ENCODE data around the gene TMEM165. TPM values are rescaled to one million over a fixed set of nuclear protein-coding genes. Genes with fewer than 3 reads are reported as not detected.
A peak's percentile ranks its signal among the peaks of the same experiment; 100 is the strongest.

TMEM165 gene
- total and polyA plus RNA-seq, 9 of the 15 experiments (the other 6 are each of a cell fraction or from before 2014, with no cell fraction given), result 21.3 to 145 (median 96.8) TPM

- TF ChIP-seq PRMT5 (CRISPR knock-in tag; IDR thresholded peaks at IDR 0.05) (no peak), CAMTA2 (CRISPR knock-in tag; conservative IDR thresholded peaks at IDR 0.05) (no peak), FOS (IDR thresholded peaks at IDR 0.05; ENCODE audit: extremely low read depth, insufficient read length) (no peak), CBFA2T3 (IDR thresholded peaks at IDR 0.05) (no peak), ZKSCAN8 (CRISPR knock-in tag; IDR thresholded peaks at IDR 0.05) (peak; percentile 38; the same call in 1 of the 2 replicates), CBX5 (IDR thresholded peaks at IDR 0.05; ENCODE audit: borderline replicate concordance, low read depth) (no peak), POU5F1 (IDR thresholded peaks at IDR 0.05; ENCODE audit: borderline replicate concordance, low read depth, low read length, partially characterized antibody) (no peak), ZNF316 (IDR thresholded peaks at IDR 0.05) (peak; percentile 18; the same call in 1 of the 2 replicates)
These were observed 16.9 kb upstream of the TMEM165 start (continued) for GRCh38 chr4:55378617-55379467.

GRCh38 chr4:55380576-55380975, 15.2 kb upstream of the TMEM165 start:
- DNase-seq (ENCODE audit: extremely low read depth in 1 of 4, low spot score in 3 of 4) (no peak), FAIRE-seq (no peak), ATAC-seq (no peak)
- CTCF ChIA-PET (ENCODE audit: low intra/inter-chr PET ratio), result no interaction called here
- H3K4me2 ChIP-seq (ENCODE audit: insufficient read depth, low read length), result no peak overlapping the region
- H3K4me3 ChIP-seq, result no peak overlapping the region
- POLR2A ChIA-PET, result no interaction called here
- no peak overlapping the region for H2AFZ ChIP-seq (ENCODE audit: low read depth, low read length)
- WGBS (ENCODE audit: insufficient coverage, low coverage, missing lambda C conversion rate), result 43% methylated on average over 2 of the region's 2 CpGs
- no peaks in the 10 kb centered on the region; the same call in 2 of the 3 replicates for H3K36me3 ChIP-seq (ENCODE audit: control insufficient read depth, insufficient read depth, low read length)
- no peak overlapping the region for H3K27ac ChIP-seq (ENCODE audit: extremely low read depth, low read depth, low read length)
- H3K9ac ChIP-seq (ENCODE audit: insufficient read depth in 1 of 2, low read depth in 2 of 2, low read length in 2 of 2), result no peak overlapping the region
- no TSS peak for BruUV-seq (replicated peaks)
- no peaks in the 10 kb centered on the region for H3K9me3 ChIP-seq (replicated peaks; ENCODE audit: control insufficient read depth, insufficient read depth, low read depth, low read length)
- H3K79me2 ChIP-seq (ENCODE audit: control insufficient read depth, insufficient read depth, low read length), result no peaks in the 10 kb centered on the region
- intact Hi-C loops (cut with micrococcal nuclease), result no loop called here
- peaks cover 13 to 19% of the 10 kb centered on the region in 2 experiments; a peak in 4 of 5 replicates for H3K4me1 ChIP-seq (replicated peaks in 1 of 2; ENCODE audit: control insufficient read depth in 2 of 2, insufficient read depth in 2 of 2, low read length in 2 of 2)
- H3K27me3 ChIP-seq (ENCODE audit: control insufficient read depth in 2 of 2, insufficient read depth in 2 of 2, low read length in 2 of 2), result no peaks in the 10 kb centered on the region
- no peaks in the 10 kb centered on the region for H4K20me1 ChIP-seq (replicated peaks; ENCODE audit: control insufficient read depth, insufficient read depth, low read length)
- TF ChIP-seq HMG20A (CRISPR knock-in tag; conservative IDR thresholded peaks at IDR 0.05) (no peak), TFE3 (CRISPR knock-in tag; IDR thresholded peaks at IDR 0.05) (peak; percentile 61)
- in situ Hi-C loops (cut with MboI), result no loop called here
- H3K9me1 ChIP-seq (ENCODE audit: control insufficient read depth, insufficient read depth, low read length), result no peaks in the 10 kb centered on the region
